Duodenal mucosa (tissue), 2 donors: ENCODE data around the gene WNT5B.
"Not testable (repeated sequence)": the region's sequence is repeated elsewhere in the genome, so short reads cannot be mapped to it uniquely, and the experiment has no call there.

Experiments
- H3K27ac ChIP-seq: one replicate; pipeline ENCODE4 v1.7.0; 2013; ENCODE audit warnings: low read depth, low read length
- H3K27me3 ChIP-seq, 2 donors: one replicate each; pipeline ENCODE4 v1.7.0; 2013; ENCODE audit warnings: low read length in 2 of 2, control low read depth in 1 of 2; ENCODE audit not compliant: insufficient read depth in 2 of 2, control insufficient read depth in 1 of 2
- H3K36me3 ChIP-seq, 2 donors: one replicate each; pipeline ENCODE4 v1.7.0; 2013; ENCODE audit warnings: low read length in 2 of 2, control low read depth in 1 of 2; ENCODE audit not compliant: insufficient read depth in 2 of 2, control insufficient read depth in 1 of 2
- H3K4me1 ChIP-seq, 2 donors: one replicate each; pipeline ENCODE4 v1.7.0; 2013; ENCODE audit warnings: low read length in 2 of 2, control low read depth in 1 of 2; ENCODE audit not compliant: insufficient read depth in 2 of 2, control insufficient read depth in 1 of 2
- H3K4me3 ChIP-seq, 2 donors: one replicate each; pipeline ENCODE4 v1.7.0; 2013; ENCODE audit warnings: low read length in 2 of 2, low read depth in 1 of 2
- H3K9ac ChIP-seq, 2 donors: one replicate each; pipeline ENCODE4 v1.7.0; 2013; ENCODE audit warnings: low read length in 2 of 2, low read depth in 1 of 2
- H3K9me3 ChIP-seq, 2 donors: one replicate each; pipeline ENCODE4 v1.7.0; 2013; ENCODE audit warnings: low read length in 2 of 2, control low read depth in 1 of 2; ENCODE audit not compliant: control insufficient read depth in 1 of 2

Gene WNT5B

GRCh38 chr12:1598757-1599156 is 30.3 kb upstream of the WNT5B start:
- H3K9me3 ChIP-seq, result no peaks in the 10 kb centered on the region
- no peak overlapping the region for H3K4me3 ChIP-seq
- H3K27ac ChIP-seq, result no peak overlapping the region
- peaks cover 13 to 15% of the 10 kb centered on the region in 2 donors for H3K4me1 ChIP-seq
- no peaks in the 10 kb centered on the region for H3K36me3 ChIP-seq
- H3K9ac ChIP-seq, result no peak overlapping the region
- no peaks in the 10 kb centered on the region for H3K27me3 ChIP-seq

DNA sequence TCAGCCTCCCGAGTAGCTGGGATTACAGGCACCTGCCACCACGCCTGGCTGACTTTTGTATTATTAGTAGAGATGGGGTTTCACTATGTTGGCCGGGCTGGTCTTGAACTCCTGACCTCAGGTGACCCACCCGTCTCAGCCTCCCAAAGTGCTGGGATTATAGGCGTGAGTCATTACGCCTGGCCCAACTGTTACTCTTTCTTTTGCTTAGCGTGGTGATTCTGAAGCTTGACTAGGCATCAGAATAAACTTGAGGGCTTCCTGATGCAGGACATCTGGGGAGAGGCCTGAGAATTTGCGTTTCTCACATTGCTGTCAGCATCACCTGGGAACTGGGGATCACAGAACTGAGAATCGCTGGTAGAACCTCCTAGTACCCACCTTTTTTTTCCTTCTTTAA is 26.3 kb upstream of the WNT5B start:
- not testable (repeated sequence) for H3K9ac ChIP-seq, H3K36me3 ChIP-seq, H3K9me3 ChIP-seq, H3K27ac ChIP-seq, H3K27me3 ChIP-seq, H3K4me3 ChIP-seq
- peaks cover 13 to 16% of the 10 kb centered on the region in 2 donors for H3K4me1 ChIP-seq

DNA sequence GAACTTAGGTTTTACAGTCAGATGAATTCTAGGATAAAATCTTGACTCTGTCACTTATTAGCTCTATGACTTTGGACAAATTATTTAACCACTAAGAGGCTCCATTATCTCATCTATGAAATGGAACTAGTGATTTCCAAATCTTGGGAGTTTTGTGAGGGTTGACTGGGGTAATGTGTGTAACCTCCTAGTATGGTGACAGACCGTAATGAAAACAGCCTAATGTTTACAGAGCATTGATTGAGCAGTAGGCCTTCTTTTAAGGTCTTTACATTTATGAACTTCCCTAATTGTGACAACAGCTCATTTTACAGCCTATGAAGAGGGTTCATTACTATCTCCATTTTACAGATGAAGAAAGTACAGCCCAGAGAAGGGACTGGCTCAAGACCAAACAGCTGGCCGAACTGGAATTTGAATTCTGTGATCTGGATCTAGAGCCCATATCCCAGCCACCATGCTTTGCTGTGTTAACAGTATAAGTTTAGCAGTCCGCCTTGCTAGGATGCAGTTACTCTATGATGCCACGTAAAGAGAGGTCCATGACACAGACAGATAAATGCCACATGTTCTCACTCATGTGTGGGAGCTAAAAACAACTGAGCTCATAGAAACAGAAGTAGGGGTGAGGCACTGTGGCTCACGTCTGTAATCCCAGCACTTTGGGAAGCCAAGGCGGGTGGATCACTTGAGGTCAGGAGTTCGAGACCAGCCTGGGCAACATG is 25.6 kb upstream of the WNT5B start:
- H3K4me3 ChIP-seq, result no peak overlapping the region
- no peak overlapping the region for H3K9ac ChIP-seq
- H3K9me3 ChIP-seq, result no peaks in the 10 kb centered on the region
- H3K27ac ChIP-seq, result no peak overlapping the region
- no peaks in the 10 kb centered on the region for H3K27me3 ChIP-seq
- peaks cover 13 to 16% of the 10 kb centered on the region in 2 donors for H3K4me1 ChIP-seq
- no peaks in the 10 kb centered on the region for H3K36me3 ChIP-seq

DNA sequence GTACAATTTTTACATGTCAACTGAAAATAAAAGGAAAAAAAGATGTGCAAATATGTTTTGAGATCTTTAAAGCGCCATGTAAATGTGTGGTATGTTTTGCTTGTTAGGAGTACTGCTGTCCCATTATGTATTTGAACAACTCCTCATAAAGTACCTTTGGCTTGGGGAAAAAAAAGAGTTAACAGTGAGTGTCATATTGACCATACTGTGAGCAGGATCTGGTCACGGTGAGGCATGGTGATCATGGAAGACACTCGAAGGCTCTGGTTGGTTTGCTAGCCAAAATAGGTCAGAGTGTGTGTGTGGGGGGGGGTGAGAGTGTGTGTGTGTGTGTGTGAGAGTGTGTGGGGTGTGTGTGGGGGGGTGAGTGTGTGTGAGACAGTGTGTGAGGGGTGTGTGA is 24.6 kb upstream of the WNT5B start:
- H3K4me3 ChIP-seq, result no peak overlapping the region
- no peak overlapping the region for H3K9ac ChIP-seq
- no peak overlapping the region for H3K27ac ChIP-seq
- H3K36me3 ChIP-seq, result no peaks in the 10 kb centered on the region
- H3K9me3 ChIP-seq, result no peaks in the 10 kb centered on the region
- H3K4me1 ChIP-seq, result peaks cover 13 to 16% of the 10 kb centered on the region in 2 donors
- no peaks in the 10 kb centered on the region for H3K27me3 ChIP-seq

- H3K9me3 ChIP-seq, result no peaks in the 10 kb centered on the region
- H3K36me3 ChIP-seq, result no peaks in the 10 kb centered on the region
- peaks cover 13 to 16% of the 10 kb centered on the region in 2 donors for H3K4me1 ChIP-seq
- no peaks in the 10 kb centered on the region for H3K27me3 ChIP-seq
- peak overlapping the region; percentile 69 for H3K27ac ChIP-seq
- peak overlapping the region; percentile 67 to 84 for H3K9ac ChIP-seq
- peak overlapping the region; percentile 70 to 75 for H3K4me3 ChIP-seq
These were observed 23.7 kb upstream of the WNT5B start for GRCh38 chr12:1605129-1606020.

- peak overlapping the region; percentile 67 to 84 for H3K9ac ChIP-seq
- no peaks in the 10 kb centered on the region for H3K36me3 ChIP-seq
- H3K4me1 ChIP-seq, result peaks cover 13 to 16% of the 10 kb centered on the region in 2 donors
- no peaks in the 10 kb centered on the region for H3K27me3 ChIP-seq
- peak overlapping the region; percentile 70 to 75 for H3K4me3 ChIP-seq
- no peaks in the 10 kb centered on the region for H3K9me3 ChIP-seq
- H3K27ac ChIP-seq, result peak overlapping the region; percentile 69
These were observed 22.9 kb upstream of the WNT5B start for GRCh38 chr12:1606021-1606622.

DNA sequence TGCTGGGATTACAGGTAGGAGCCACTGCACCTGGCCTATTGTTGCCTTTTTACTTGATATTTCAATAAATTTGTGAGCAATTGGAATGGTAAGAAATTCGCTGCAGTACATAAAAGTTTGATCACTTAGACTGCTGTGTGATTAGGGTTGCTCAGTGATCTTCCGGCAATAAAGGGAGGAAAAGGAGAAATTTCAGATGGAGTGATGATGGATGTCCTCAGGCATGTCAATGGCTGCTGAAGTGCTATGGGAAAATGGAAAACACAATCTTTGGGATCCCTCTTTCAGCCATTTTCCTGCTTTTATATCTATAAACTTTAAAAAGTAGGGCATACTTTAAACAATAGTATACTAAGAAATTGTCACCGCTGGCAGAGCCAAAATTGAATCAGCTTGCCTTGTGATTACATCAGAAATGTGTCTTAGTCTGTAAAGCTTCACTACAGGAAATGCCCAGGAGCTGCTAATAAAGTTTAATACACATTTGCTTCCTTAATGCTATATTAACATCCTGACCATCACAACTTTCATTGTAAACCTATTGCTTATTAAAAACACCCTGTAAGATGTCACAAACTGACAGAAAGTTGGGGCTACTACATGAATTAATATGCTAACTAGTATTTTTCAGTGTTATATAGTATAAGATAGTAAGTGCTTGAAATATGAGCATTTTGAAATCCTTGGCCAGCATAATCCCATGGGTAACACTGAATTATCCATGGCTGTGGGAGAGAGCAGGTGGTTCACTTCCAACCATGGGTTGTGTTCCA is 20.9 kb upstream of the WNT5B start:
- H3K9ac ChIP-seq, result no peak overlapping the region
- no peaks in the 10 kb centered on the region for H3K36me3 ChIP-seq
- peaks cover 0 to 2% of the 10 kb centered on the region in 2 donors for H3K27me3 ChIP-seq
- H3K4me1 ChIP-seq, result peaks cover 13 to 16% of the 10 kb centered on the region in 2 donors
- no peak overlapping the region for H3K27ac ChIP-seq
- no peaks in the 10 kb centered on the region for H3K9me3 ChIP-seq
- no peak overlapping the region for H3K4me3 ChIP-seq

- Histone ChIP-seq H3K9me3 (no peaks in the 10 kb centered on the region), H3K4me1 (peaks cover 13 to 16% of the 10 kb centered on the region in 2 donors), H3K9ac (no peak overlapping the region), H3K36me3 (no peaks in the 10 kb centered on the region), H3K27me3 (peaks cover 0 to 2% of the 10 kb centered on the region in 2 donors), H3K27ac (no peak overlapping the region), H3K4me3 (no peak overlapping the region)
These were observed 20.3 kb upstream of the WNT5B start for GRCh38 chr12:1608713-1609119.

- peaks cover 13 to 16% of the 10 kb centered on the region in 2 donors for H3K4me1 ChIP-seq
- H3K27ac ChIP-seq, result no peak overlapping the region
- no peaks in the 10 kb centered on the region for H3K36me3 ChIP-seq
- no peak overlapping the region for H3K9ac ChIP-seq
- H3K27me3 ChIP-seq, result peaks cover 0 to 2% of the 10 kb centered on the region in 2 donors
- H3K9me3 ChIP-seq, result no peaks in the 10 kb centered on the region
- no peak overlapping the region for H3K4me3 ChIP-seq
These were observed 18.9 kb upstream of the WNT5B start for GRCh38 chr12:1610072-1610643.
